ENCODE measurements around the gene GALK1.
A peak's percentile ranks its signal among the peaks of the same experiment; 100 is the strongest.

The GALK1 gene

DNA sequence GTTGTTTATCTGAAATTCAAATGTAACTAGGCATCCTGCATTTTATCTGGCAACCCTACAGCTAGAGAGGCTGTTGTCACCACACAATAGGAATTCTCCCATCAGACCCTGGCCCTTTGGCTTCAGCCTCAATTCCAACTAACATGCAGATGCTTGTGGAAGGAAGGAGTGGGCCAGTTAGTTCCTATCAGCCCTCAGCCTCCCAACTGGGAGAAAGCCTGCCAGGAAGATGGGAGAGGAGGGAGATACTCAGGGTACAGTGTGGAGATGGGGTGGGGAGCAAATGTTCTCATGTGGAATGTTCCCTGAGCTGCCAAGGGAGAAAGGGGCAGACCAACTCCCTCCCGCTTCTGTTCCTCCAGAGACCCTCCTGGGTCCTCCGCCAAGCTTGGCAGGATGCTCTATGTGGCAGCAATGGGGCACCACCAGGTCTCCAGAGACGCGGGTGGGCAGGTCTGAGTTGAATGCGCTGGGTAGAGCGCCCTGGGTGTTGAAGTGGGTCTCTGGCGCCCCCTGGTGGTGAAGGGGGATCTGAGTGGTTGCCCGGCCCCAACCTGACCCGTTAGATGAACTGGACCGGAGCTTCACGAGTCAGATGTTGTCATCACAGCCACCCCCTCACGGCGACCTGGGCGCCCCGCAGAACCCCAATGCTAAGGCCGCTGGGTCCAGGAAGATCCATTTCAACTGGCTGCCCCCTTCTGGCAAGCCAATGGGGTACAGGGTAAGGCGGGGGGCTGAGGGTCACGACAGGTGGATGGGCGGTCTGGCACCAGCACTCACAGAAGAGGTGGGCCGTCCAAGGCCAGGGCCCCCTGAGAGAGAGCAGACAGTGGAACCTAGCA, 15.2 kb downstream of the GALK1 start:
- peak; percentile 50 for DNase-seq (ENCODE audit: low spot score)

GRCh38 chr17:75748706-75749105, 16.3 kb downstream of the GALK1 start:
- DNase-seq (ENCODE audit: low spot score): no peak

DNA sequence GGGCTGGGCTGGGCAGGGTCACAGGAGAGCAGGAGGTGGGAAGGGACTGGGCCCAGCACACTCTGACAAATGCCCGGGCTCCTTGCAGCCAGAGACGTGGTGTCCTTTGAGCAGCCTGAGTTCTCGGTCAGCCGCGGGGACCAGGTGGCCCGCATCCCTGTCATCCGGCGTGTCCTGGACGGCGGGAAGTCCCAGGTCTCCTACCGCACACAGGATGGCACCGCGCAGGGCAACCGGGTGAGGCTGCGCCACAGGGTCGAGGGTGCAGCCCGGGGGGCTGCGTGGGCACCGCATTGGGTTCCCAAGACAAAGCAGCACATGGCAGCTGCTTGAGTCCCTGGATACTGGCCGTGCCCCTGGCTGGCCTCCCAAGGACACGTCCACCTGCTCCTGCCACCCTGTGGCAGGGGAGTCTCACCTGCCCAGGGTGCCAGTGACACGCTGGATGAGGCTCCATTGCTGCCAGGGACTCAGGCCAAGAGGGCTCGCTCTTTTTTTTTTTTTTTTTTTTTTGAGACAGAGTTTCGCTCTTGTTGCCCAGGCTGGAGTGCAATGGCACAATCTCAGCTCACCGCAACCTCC, 21.3 kb downstream of the GALK1 start:
- DNase-seq (ENCODE audit: low spot score): no peak

DNA sequence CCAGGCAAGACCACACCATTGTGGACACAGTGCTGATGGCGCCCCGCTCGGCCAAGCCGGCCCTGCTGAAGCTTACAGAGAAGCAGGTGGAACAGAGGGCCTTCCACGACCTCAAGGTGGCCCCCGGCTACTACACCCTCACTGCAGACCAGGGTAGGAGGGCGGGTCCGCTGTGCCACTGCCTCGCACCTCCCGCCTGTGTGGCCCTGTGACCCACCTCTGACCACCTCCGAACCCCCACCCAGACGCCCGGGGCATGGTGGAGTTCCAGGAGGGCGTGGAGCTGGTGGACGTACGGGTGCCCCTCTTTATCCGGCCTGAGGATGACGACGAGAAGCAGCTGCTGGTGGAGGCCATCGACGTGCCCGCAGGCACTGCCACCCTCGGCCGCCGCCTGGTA, 22.7 kb downstream of the GALK1 start:
- no peak for DNase-seq (ENCODE audit: low spot score)

DNA sequence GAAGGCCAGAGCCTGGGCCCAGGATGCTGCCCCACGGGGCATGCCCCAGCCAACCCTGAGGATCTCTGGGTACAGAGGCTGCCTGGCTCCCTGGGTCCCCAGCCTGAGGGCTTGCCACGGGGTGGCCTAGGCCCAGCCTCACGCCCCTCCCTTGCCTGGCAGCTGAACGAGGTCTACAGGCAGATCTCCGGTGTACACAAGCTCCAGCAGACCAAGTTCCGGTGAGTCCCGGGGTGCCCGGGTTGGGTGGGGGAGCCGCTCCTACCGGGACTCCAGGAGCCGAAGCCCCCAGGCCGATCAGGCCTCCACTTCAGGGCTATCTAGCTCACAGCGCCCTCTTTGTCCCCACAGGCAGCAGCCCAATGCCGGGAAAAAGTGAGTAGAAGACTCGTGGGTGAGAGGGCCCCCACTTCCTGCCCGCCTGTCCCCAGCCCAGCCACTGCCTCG, 24.3 kb downstream of the GALK1 start:
- no peak for DNase-seq (ENCODE audit: low spot score)

DNA sequence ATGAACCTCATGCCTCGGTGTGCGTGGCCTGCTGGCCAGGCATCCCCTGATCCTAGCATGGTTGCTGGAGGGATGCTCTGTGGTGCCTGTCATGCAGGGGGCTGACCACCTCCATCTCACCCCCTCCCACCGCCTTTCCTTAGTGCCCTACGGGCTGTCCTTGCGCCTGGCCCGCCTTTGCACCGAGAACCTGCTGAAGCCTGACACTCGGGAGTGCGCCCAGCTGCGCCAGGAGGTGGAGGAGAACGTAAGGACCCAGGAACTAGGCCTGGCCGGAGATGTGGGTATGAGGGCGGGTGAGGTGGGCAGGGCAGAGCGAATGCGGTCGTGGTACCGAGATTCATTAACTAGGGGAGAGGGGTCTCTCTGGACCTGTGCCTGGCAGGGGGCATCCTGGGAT, 24.8 kb downstream of the GALK1 start:
- DNase-seq (ENCODE audit: low spot score): no peak

GRCh38 chr17:75739801-75740200, 25.2 kb downstream of the GALK1 start:
- no peak for DNase-seq (ENCODE audit: low spot score)

DNA sequence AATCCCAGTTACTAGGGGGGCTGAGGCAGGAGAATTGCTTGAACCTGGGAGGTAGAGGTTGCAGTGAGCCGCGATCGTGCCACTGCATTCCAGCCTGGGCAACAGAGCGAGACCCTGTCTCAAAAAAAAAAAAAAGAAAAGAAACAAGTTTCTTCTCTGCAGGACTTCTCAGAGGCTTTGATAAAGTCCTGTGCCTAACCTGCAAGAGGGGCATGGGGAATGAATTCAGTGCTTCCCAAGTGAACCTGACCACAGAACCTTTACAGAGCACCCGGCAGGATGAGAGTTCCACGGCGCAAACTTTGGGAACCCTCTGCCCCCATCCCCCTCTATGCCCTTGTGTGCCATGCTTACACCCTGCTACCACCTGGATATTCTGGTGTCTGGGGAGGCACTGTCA, 25.8 kb downstream of the GALK1 start:
- DNase-seq (ENCODE audit: low spot score): no peak

GRCh38 chr17:75738218-75738802, 26.7 kb downstream of the GALK1 start:
- DNase-seq (ENCODE audit: low spot score): no peak

DNA sequence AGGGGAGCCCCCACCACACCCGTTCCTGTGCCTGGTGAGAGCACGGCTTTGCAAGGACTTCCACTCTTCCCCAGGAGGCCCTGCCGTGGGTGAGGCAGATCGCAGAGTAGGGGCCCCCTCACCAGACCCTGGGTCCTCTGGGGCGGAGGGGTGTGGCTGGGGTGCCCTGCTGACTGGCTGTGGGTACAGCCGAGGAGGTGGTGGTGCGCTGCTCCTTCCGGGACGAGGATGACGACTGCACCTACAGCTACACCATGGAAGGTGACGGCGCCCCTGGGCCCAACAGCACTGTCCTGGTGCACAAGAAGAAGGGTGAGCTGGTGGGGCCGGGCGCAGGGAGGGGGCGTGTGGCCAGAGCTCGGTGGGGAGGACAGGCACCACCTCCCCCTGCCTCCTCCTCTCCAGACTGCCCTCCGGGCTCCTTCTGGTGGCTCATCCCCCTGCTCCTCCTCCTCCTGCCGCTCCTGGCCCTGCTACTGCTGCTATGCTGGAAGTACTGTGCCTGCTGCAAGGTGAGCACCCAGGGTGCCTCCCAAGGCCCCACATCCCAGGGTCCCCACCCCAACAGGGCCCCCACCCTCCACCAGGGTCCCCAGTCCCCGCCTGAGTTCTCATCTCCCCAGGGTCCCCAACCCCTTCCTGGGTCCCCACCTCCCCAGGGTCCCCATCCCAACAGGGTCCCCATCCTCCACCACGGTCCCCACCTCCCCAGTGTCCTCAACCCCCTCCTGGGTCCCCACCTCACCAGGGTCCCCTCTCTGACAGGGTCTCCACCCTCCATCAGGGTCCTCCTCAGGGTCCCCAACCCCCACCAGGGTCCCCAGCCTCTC, 27.6 kb downstream of the GALK1 start:
- no peak for DNase-seq (ENCODE audit: low spot score)

- DNase-seq (ENCODE audit: low spot score): no peak
Measured at GRCh38 chr17:75736173-75736835, 28.7 kb downstream of the GALK1 start.

DNA sequence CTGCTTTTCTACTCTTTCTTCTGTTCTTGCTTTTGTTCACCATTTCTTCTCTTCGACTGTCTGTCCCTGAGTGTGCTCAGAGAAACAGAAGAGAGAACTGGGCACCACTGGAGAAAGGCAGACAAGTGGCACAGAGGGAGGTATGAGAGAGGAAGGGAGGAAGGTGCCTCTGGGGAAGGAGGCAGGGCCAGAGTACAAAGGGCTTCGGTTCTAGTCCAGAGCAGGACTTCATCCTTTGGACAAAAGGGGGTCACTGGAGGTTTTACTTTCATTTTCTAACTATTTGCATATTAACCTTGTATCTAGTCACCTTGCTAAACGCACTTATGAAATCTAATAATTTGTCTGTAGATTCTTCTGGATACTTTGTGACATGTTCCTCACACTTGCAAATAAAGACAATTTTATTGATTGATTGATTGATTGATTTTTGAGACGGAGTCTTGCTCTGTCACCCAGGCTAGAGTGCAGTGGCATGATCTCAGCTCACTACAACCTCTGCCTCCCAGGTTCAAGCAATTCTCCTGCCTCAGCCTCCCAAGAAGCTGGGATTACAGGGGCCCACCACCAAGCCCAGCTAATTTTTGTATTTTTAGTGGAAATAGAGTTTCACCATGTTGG, 30.2 kb downstream of the GALK1 start:
- DNase-seq (ENCODE audit: low spot score): no peak

- DNase-seq (ENCODE audit: low spot score): no peak
Measured at GRCh38 chr17:75733471-75733870, 31.5 kb downstream of the GALK1 start.

- no peak for DNase-seq (ENCODE audit: low spot score)
Measured at GRCh38 chr17:75731716-75732498, 33.1 kb downstream of the GALK1 start.

- no peak for DNase-seq (ENCODE audit: low spot score)
Measured at GRCh38 chr17:75731086-75731715, 33.8 kb downstream of the GALK1 start.

- DNase-seq (ENCODE audit: low spot score): no peak
Measured at GRCh38 chr17:75730065-75730464, 34.9 kb downstream of the GALK1 start.

- DNase-seq (ENCODE audit: low spot score): no peak
Measured at GRCh38 chr17:75729351-75729750, 35.6 kb downstream of the GALK1 start.

DNA sequence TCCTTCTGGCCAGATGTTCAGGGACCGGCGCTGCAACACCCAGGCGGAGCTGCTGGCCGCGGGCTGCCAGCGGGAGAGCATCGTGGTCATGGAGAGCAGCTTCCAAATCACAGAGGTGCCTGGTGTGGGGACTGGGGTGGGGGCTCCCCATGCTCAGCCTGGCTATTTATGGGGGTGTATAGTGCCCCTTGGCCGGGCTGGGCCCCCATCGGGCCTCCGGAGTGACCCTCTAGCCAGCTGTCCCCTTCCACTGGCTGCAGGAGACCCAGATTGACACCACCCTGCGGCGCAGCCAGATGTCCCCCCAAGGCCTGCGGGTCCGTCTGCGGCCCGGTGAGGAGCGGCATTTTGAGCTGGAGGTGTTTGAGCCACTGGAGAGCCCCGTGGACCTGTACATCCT, 37.6 kb downstream of the GALK1 start:
- no peak for DNase-seq (ENCODE audit: low spot score)

DNA sequence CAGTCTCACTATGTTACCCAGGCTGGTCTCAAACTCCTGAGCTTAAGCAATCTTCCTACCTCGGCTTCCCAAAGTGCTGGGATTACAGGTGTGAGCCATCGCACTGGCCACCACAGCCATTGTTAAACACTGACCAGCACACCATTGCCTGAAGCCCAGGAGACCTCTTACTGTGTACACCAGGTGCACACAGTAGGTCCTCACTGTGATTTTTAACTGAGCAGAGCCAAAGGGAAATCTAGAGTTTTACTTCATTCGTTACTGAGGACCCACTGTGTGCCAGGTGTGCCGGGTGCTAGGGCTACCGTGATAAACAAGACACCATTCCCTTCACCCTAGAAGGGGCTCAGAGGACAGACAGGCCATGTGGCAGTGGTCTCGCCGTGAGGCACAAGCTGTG, 39.5 kb downstream of the GALK1 start:
- no peak for DNase-seq (ENCODE audit: low spot score)
